Measurements from ENCODE around the gene CDKAL1.
"Not testable (repeated sequence)": the region's sequence is repeated elsewhere in the genome, so short reads cannot be mapped to it uniquely, and the experiment has no call there.

Gene CDKAL1

GRCh38 chr6:21188505-21189223 lies 654.4 kb downstream of the CDKAL1 start:
- DNase-seq (ENCODE audit: low read depth) = no peak
- H3K4me3 ChIP-seq (ENCODE audit: low read length) = no peak overlapping the region
- no peak for TF ChIP-seq CTCF (conservative IDR thresholded peaks at IDR 0.05; ENCODE audit: low read depth, low read length)

- DNase-seq (ENCODE audit: low read depth) = no peak
- H3K4me3 ChIP-seq (ENCODE audit: low read length) = no peak overlapping the region
- TF ChIP-seq CTCF (conservative IDR thresholded peaks at IDR 0.05; ENCODE audit: low read depth, low read length) = no peak
These were observed 655.5 kb downstream of the CDKAL1 start for GRCh38 chr6:21189759-21190158.

DNA sequence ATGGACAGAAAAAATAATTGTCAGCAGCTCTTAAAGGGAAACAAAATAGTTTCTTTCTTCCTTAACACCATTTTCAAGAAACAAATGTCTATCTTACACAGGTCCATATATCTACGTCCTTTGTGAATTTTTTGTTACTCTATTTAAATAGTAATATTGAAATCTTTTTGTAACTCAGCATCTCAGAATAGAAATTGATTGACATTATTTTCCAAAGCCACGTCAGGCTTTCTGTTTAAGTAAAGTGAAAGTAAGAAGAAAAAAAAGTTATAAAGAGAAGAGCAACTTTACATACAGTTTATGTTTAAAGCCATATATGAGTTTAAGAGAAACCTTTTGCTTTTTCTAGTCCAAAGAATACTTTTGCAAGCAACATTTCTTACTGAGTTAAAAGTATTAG lies 656.4 kb downstream of the CDKAL1 start:
- no peak for DNase-seq (ENCODE audit: low read depth)
- no peak overlapping the region for H3K4me3 ChIP-seq (ENCODE audit: low read length)
- TF ChIP-seq CTCF (conservative IDR thresholded peaks at IDR 0.05; ENCODE audit: low read depth, low read length) = no peak

- no peak for TF ChIP-seq CTCF (conservative IDR thresholded peaks at IDR 0.05; ENCODE audit: low read depth, low read length)
- no peak for DNase-seq (ENCODE audit: low read depth)
- no peak overlapping the region for H3K4me3 ChIP-seq (ENCODE audit: low read length)
These were observed 659.7 kb downstream of the CDKAL1 start for GRCh38 chr6:21193790-21194475.

- not testable (repeated sequence) for DNase-seq (ENCODE audit: low read depth); H3K4me3 ChIP-seq (ENCODE audit: low read length)
These were observed 661.0 kb downstream of the CDKAL1 start for GRCh38 chr6:21195301-21195700.

DNA sequence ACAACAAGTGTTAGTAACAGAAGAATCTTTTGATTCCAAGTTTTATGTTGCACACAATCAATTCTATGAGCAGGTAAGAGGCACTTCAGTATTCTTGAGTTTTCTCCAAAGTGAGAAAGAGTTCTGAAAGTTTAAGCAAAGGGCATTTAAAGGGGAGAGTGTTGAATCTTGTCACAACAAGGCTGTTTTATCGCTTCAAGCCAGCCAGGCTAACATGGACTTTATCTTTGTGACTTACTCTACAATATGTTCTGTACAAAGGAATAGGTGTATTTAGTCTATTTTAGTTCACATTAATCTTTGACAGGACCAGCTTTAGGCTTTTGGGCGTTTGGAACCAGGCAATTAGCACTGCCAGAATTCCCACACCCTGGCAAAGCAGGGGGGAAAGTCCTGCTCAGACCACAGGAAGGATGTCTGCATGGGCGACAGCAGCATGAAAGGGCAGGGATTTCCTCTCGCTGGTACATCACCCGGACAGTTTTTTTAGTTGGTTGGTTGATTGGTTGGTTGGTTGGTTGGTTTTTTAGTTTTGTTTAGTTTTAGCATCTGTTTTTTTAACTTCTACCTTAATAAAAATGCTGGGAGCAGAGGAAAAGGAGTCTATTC lies 663.9 kb downstream of the CDKAL1 start:
- TF ChIP-seq CTCF (conservative IDR thresholded peaks at IDR 0.05; ENCODE audit: low read depth, low read length) = no peak
- no peak overlapping the region for H3K4me3 ChIP-seq (ENCODE audit: low read length)
- no peak for DNase-seq (ENCODE audit: low read depth)

DNA sequence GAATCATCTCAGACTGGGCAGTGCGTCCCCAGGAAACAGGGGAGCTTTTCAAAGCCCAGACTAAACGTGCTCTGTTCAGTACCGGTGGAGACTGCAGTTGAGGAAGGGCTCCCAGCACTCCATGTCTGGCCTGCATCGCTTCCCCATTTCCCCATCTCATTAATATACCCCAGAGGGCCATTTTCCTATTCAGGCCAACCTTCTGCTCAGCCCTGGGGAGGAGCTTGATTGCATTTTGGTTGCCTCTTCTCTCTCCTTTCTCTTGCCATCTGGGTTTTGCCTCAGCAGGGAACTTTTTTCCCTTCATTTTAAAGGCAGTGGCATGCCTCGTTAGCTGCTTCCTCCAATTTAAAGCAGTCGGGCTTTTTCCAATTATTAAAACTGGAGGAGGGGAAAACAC lies 665.0 kb downstream of the CDKAL1 start:
- H3K4me3 ChIP-seq (ENCODE audit: low read length) = no peak overlapping the region
- no peak for TF ChIP-seq CTCF (conservative IDR thresholded peaks at IDR 0.05; ENCODE audit: low read depth, low read length)
- no peak for DNase-seq (ENCODE audit: low read depth)
